ENCODE measurements around the gene POT1.

DNA sequence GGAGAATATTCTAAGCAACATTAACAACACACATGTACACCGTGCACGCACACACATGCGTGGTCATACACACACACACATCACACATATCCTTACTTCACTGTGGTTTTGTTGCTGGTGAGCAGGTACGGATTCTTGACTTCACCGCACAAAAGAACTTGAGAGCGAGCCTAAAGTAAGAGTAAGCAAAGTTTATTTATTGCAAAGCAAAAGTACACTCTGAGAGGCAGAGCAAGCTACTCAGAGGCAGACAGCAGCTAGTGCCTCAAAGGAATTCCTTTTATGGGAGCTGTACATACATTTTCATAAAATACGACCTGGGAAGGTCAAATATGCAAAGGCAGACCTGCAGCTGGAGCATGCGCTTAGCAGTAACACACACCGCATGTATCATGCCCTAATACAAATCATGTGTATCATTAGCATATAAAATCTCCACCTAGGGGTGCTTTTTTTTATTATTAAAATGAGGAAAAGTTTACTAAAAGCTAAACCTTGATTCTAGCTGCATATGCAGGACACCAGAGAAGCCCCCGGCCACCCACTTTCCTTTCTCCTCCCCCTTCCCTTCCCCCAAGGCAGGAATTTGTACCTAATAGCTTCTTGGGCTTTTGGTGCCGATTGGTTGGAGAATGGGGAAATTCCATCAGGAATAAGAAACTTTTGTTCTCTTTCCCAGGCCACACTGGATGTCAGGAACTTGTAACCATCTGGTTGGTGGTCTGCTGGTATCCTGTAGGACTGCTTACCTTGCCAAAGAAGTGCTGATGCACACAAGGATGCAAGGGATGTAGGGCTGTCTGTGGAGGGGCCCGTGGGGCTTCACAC lies 147.5 kb downstream of the POT1 start:
- TF ChIP-seq NFRKB (IDR thresholded peaks at IDR 0.05) (no peak), LEF1 (IDR thresholded peaks at IDR 0.05; ENCODE audit: borderline replicate concordance) (no peak), SP1 (IDR thresholded peaks at IDR 0.05) (no peak), FOXM1 (IDR thresholded peaks at IDR 0.05; ENCODE audit: borderline replicate concordance) (no peak), FOXA1 (IDR thresholded peaks at IDR 0.05) (no peak), SUZ12 (IDR thresholded peaks at IDR 0.05) (no peak), ELF4 (IDR thresholded peaks at IDR 0.05) (no peak), ARNT (IDR thresholded peaks at IDR 0.05) (no peak)
- TF ChIP-seq, protein P1, sequence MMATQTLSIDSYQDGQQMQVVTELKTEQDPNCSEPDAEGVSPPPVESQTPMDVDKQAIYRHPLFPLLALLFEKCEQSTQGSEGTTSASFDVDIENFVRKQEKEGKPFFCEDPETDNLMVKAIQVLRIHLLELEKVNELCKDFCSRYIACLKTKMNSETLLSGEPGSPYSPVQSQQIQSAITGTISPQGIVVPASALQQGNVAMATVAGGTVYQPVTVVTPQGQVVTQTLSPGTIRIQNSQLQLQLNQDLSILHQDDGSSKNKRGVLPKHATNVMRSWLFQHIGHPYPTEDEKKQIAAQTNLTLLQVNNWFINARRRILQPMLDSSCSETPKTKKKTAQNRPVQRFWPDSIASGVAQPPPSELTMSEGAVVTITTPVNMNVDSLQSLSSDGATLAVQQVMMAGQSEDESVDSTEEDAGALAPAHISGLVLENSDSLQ (IDR thresholded peaks at IDR 0.05): no peak

All from HEK293T (cell line).